ENCODE data around the gene SORL1. TPM values are rescaled to one million over a fixed set of nuclear protein-coding genes. Genes with fewer than 3 reads are reported as not detected.

Gene SORL1
- total RNA-seq, 1 donor from 2014 or later, result 7.1 TPM

DNA sequence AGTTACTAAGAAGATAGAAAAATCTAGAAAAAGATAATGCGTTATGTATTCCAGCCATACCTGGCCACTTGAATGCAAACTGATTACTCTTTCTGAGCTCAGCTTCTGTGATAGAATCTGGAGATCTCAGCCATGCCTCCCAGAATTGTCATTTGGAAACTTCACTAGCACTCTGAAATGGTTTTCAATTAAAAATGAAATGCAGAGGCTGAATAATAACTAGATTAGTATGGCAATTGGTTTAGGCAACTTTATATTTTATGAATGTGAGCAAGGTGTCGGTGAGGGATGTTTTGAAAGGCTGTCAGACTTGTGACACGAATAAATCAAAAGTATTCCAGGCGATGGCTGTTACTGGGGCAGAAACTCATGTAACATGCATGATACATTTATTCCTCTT lies 129.5 kb downstream of the SORL1 start:
- intact Hi-C loops (cut with micrococcal nuclease), result no loop called here
- no peaks in the 10 kb centered on the region for H3K4me1 ChIP-seq
- H3K36me3 ChIP-seq, result no peaks in the 10 kb centered on the region

DNA sequence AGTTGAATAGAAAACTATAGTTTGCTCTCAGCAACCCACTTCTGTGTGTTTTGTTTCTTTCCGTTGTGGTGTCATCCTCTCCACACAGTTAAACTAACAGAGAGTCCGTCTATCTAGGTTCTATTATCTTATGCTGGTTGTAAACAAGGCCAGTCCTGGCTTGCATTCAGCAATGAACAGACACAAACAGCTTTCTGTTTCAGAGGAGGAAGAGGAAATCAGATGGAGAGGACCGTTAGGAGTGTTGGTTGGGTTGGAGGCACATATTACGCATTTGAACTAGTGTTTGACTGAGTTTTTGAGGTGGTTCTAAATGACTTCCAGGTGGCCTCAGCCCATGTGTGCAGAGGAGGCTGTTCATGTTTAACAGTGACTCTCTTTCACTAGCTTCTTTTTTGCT lies 130.2 kb downstream of the SORL1 start:
- no peaks in the 10 kb centered on the region for H3K4me1 ChIP-seq
- H3K36me3 ChIP-seq, result no peaks in the 10 kb centered on the region
- no peak for DNase-seq
- peaks cover 3% of the 10 kb centered on the region for H3K27me3 ChIP-seq (ENCODE audit: low read depth)
- H3K9me3 ChIP-seq (replicated peaks), result peaks cover 3% of the 10 kb centered on the region
- intact Hi-C loops (cut with micrococcal nuclease), result no loop called here
- H3K27ac ChIP-seq (replicated peaks), result no peak overlapping the region
- TF ChIP-seq, protein P1, sequence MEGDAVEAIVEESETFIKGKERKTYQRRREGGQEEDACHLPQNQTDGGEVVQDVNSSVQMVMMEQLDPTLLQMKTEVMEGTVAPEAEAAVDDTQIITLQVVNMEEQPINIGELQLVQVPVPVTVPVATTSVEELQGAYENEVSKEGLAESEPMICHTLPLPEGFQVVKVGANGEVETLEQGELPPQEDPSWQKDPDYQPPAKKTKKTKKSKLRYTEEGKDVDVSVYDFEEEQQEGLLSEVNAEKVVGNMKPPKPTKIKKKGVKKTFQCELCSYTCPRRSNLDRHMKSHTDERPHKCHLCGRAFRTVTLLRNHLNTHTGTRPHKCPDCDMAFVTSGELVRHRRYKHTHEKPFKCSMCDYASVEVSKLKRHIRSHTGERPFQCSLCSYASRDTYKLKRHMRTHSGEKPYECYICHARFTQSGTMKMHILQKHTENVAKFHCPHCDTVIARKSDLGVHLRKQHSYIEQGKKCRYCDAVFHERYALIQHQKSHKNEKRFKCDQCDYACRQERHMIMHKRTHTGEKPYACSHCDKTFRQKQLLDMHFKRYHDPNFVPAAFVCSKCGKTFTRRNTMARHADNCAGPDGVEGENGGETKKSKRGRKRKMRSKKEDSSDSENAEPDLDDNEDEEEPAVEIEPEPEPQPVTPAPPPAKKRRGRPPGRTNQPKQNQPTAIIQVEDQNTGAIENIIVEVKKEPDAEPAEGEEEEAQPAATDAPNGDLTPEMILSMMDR (IDR thresholded peaks at IDR 0.05; ENCODE audit: borderline replicate concordance), result no peak
- H3K4me3 ChIP-seq, result no peak overlapping the region

More for the DNA sequence above, 129.5 kb downstream of the SORL1 start:
- peaks cover 3% of the 10 kb centered on the region for H3K27me3 ChIP-seq (ENCODE audit: low read depth)
- H3K27ac ChIP-seq (replicated peaks), result no peak overlapping the region
- no peak for DNase-seq
- H3K9me3 ChIP-seq (replicated peaks), result peaks cover 3% of the 10 kb centered on the region
- no peak overlapping the region for H3K4me3 ChIP-seq
- TF ChIP-seq, protein P1 (IDR thresholded peaks at IDR 0.05; ENCODE audit: borderline replicate concordance), result no peak

GRCh38 chr11:121583825-121584224 lies 131.7 kb downstream of the SORL1 start:
- Histone ChIP-seq H3K4me3 (no peak overlapping the region), H3K27ac (replicated peaks) (no peak overlapping the region), H3K27me3 (ENCODE audit: low read depth) (peaks cover 3% of the 10 kb centered on the region), H3K9me3 (replicated peaks) (peaks cover 3% of the 10 kb centered on the region), H3K4me1 (no peaks in the 10 kb centered on the region), H3K36me3 (no peaks in the 10 kb centered on the region)
- no peak for DNase-seq
- intact Hi-C loops (cut with micrococcal nuclease), result no loop called here
- TF ChIP-seq, protein P1 (IDR thresholded peaks at IDR 0.05; ENCODE audit: borderline replicate concordance), result no peak

GRCh38 chr11:121586750-121587149 lies 134.6 kb downstream of the SORL1 start:
- no peaks in the 10 kb centered on the region for H3K36me3 ChIP-seq
- TF ChIP-seq, protein P1 (IDR thresholded peaks at IDR 0.05; ENCODE audit: borderline replicate concordance), result no peak
- no peak overlapping the region for H3K4me3 ChIP-seq
- DNase-seq, result no peak
- H3K9me3 ChIP-seq (replicated peaks), result no peaks in the 10 kb centered on the region
- no peaks in the 10 kb centered on the region for H3K4me1 ChIP-seq
- no peak overlapping the region for H3K27ac ChIP-seq (replicated peaks)
- intact Hi-C loops (cut with micrococcal nuclease), result no loop called here
- no peaks in the 10 kb centered on the region for H3K27me3 ChIP-seq (ENCODE audit: low read depth)

DNA sequence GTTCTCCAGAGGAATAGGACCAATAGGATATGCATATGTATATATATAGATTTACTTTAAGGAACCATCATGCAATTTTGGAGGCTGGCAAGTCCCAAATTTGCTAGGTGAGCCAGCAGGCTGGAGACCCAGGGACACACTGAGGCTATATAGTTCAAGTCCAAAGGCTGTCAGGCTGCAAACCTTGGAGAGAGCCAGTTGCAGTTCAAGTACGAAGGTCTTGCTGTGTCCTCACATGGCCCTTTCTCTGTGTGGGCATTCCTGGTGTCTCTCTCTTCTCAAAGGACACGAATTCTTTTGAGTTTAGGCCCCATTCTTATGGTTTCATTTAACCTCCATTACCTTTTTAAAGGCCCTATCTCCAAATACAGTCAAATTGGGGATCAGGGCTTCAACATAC lies 135.1 kb downstream of the SORL1 start:
- intact Hi-C loops (cut with micrococcal nuclease), result no loop called here
- H3K36me3 ChIP-seq, result no peaks in the 10 kb centered on the region

More for the DNA sequence above, 135.1 kb downstream of the SORL1 start:
- H3K4me3 ChIP-seq, result no peak overlapping the region
- TF ChIP-seq, protein P1 (IDR thresholded peaks at IDR 0.05; ENCODE audit: borderline replicate concordance), result no peak
- H3K4me1 ChIP-seq, result no peaks in the 10 kb centered on the region
- no peak for DNase-seq
- no peaks in the 10 kb centered on the region for H3K27me3 ChIP-seq (ENCODE audit: low read depth)
- no peak overlapping the region for H3K27ac ChIP-seq (replicated peaks)
- H3K9me3 ChIP-seq (replicated peaks), result no peaks in the 10 kb centered on the region
